Activated CD4-positive, alpha-beta T cell treated with anti-CD3 and anti-CD28 coated beads, Interleukin-2, amount 50 U/mL, for 16 hours (primary cell): ENCODE data around the gene PAGE4.

Source experiments
- DNase-seq: peaks from one replicate; pipeline ENCODE4 v3.0.0-alpha.2; 2020

PAGE4 gene, protein sequence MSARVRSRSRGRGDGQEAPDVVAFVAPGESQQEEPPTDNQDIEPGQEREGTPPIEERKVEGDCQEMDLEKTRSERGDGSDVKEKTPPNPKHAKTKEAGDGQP

DNA sequence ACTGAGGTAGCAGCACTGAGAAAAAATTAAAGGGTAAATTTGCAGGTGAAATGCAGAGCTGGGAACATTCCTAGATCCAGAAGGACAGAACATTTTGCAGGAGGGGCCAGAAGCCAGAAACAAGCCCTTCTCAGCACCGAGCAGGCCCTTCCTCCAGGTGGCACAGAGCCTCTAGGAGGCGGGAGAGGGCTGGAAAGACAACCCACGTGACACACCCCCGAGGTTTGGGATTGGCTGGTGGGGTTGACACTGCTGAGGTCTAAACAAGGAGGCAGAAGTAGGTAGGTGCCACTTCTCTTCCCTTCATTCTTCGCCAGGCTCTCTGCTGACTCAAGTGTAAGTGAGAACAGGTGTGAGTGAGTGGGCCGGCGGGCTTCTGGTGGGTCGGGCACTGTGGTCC is at the start of gene PAGE4:
Gene PAGE4, plus strand, starts transcription at position 288 of the 400 bp plus-strand sequence. CDS start 1,126 bp downstream, outside the sequence.
- no peak for DNase-seq

DNA sequence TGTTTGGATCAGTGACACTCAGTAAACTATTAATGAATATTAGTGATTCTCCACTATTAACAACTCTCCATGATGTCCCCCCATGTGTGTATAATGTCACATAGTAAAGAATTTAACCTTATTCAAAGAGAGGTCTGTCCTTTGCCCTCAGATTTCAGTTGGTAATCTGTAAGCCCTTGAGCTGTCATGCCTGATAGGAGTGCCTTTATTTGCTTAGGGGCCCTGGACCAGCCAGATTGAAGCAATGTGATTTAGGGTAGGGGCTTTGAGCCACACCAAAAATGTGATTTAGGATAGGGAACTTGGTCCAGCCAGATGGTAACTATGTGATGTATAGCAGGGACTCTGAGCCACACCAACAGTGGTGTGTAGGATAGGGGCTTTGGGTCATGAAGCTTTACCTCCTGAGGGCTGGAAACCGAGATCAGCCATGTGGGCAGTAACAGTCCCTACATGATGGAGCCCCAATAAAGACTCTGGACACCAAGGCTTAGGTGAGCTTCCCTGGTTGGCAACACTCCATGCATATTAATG is 44.3 kb upstream of the PAGE4 start:
- no peak for DNase-seq

DNA sequence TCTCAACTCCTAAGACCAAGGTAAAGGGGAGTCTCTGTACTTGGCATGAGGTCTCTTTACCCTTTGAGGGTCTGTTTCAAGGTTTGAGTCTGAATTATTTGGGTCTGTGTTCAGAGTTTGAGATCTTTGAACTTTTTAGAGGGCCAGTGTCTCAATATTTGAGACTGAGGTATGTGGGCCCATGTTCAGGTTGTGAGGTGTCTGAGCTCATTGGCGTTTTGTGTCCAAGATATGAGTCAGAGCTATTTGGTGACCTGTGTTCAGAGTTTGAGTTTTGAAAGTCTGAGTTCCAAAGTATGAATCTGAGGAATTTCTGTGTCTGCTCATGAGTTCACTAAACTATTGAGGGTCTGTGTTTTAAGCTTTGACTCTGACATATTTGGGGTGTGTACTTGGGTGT is 36.7 kb upstream of the PAGE4 start:
- no peak for DNase-seq

DNA sequence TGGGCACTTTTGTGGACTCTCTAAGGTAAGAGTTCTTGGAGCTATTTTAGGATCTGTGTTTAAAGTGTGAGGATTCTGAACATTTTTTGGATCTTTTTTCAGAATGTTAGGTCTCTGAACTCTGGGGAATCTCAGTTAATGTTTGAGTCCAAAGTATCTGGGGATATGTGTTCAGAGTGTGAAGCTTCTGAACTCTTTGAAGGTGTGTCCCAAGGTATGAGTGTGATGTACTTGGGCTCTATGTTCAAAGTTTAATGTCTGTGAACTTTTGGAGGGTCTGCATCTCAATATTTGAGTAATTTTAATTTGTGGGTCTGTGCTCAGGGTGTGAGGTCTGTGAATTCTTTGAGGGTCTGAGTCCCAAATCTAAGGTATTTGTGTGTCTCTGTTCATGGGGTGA is 35.4 kb upstream of the PAGE4 start:
- DNase-seq = no peak

DNA sequence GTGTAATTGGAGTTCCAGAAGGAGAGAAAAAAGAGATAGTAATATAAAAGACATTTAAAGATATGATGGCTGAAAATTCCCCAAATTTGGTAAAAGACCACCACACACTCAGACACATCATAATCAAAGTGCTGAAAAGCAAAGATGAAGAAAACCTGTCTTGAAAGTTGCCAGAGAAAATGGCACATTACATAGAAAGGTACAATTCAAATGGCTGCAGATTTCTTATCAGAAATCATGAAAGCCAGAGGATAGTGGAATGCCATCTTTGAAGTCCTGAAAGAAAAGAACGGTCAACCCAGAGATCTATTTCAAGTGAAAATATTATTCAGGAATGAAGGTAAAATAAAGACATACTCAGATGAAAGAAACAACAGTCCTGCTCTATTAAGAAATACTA is 29.3 kb upstream of the PAGE4 start:
- no peak for DNase-seq

DNA sequence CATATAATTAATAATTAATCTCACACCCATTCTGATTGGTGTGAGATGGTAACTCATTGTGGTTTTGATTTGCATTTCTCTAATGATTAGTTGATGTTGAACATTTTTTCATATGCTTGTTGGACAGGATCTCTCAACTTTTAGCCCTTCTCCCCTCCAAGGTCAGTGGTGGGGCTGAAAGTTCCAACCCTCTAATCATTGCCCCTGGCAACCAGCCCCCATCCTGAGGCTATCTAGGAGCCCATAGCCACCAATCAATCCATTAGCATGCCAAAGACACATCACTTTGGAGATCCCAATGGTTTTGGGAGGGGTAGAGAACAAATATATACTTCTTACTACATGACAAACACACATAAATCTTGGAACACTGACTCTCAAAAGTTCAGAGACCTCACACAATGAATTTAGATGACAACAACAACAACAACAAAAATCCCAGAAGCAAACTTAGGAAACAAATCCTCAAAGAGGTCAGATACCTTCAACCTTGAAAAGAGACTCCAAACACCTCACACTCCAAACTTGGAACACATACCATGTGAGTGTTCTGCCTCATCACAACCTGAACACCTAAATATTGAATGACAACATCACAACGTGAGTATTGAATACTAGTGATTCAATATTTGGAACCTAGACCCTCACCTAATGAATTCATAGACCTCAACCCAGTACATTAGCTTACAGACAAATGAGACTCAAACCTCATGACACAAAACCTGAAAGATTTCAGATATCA is 19.0 kb upstream of the PAGE4 start:
- DNase-seq = no peak

DNA sequence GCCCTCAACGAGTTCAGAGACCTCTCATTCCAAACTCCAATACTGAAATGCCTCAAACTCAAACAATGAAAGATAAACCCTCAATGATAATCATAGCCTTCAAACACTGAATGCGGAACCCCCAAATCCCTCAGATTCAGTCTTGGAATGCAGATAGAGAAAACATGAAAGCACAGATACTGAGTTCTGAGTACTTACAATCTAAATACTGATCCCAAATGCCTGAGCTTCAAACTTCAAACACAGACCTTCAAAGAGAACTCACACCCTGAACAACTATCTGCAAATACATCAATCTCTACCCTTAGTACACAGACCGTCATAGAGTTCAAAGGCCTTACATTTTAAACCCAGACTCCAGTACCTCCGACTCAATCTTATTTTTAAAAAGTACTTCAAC is 16.9 kb upstream of the PAGE4 start:
- no peak for DNase-seq

DNA sequence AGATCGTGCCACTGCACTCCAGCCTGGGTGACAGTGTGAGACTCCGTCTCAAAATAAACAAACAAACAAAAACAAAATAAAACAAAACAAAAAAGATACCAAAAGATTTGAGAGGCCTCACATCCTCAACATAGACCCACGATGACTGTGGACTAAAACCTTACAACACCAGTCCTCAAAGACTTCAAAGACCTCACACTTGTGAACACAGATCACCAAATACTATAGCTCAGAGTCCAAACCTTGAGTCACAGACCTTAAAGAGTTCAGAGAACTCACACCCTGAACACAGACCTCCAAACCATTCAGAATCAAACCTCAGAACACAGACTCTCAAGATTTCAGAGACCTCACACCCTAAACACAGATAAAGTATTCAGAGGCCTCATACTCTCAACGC is 12.7 kb upstream of the PAGE4 start:
- DNase-seq = no peak

DNA sequence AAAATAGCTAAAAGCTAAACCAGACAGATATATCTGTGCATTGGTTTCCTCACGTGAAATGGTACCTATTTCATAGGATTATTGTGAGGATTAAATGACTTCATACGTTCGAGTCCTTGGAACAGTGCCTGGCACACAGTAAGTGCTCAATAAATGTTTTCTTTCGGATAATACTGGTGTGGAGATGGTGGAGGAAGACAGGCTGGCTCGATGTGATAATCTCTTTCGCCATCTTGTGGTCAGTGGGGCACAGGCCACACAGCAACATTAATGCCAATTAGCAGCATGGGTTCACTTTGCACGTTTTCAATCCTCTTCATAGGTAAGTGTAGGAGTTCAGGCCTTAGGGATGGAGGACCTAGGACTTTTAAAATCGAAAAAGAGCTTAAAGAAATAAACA is 9.3 kb downstream of the PAGE4 start:
- DNase-seq = peak; percentile 11

DNA sequence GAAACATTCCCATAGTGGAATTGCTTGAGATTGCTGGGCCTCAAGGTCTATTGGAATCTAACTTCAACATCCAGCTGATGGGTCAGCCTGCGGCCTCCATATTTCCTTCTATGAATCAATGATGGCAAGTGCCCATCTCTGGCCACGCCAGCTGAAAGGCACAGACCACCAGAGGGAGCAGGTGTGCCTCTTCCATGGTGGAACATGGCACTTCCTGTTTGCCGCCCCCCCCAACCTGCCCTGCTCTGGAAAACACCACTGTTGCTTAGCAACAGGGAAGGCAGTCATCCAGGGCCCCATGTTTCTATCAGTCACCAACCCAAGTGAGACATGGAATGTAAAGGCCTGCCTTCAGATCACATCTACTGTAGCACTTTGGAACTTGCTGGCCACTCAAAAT is 11.6 kb downstream of the PAGE4 start:
- peak; percentile 28 for DNase-seq

DNA sequence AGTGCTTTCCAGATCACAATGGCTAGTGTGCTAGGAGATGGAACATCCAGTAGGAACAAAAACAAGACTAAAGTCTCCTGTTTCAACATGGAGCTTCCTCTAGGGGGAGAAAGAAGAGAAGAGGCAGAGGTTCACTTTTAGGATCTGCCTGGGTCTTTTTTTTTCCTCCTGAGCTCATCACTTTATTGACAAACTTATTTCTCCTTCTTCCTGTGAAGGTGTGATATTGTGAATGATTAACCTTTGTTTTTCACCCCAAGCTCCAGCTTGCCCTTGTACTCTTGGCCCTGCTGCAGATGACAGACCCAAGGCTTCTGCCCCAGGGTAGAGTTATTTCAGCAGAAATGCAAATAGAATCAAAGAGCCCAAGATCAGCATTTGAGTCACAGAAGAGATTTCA is 13.5 kb downstream of the PAGE4 start:
- no peak for DNase-seq

DNA sequence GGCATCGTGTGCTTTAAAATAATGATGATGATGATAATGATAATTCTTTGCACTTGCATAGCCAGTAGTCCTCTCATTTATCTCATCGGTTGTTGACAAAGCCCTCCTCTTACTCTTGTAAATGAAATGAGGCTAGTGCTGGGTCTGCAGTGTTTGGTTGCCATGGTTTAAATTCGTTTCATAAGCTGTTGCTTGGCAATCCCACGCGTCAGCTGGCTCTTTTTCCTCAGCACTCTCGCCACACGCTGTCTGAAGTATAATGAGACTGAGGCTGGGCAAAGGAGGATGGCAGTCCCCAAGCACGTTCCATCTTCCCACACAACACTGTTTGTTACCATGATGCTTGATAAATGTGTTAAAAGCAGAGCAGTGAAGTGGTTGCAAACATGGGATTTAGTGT is 15.5 kb downstream of the PAGE4 start:
- no peak for DNase-seq

DNA sequence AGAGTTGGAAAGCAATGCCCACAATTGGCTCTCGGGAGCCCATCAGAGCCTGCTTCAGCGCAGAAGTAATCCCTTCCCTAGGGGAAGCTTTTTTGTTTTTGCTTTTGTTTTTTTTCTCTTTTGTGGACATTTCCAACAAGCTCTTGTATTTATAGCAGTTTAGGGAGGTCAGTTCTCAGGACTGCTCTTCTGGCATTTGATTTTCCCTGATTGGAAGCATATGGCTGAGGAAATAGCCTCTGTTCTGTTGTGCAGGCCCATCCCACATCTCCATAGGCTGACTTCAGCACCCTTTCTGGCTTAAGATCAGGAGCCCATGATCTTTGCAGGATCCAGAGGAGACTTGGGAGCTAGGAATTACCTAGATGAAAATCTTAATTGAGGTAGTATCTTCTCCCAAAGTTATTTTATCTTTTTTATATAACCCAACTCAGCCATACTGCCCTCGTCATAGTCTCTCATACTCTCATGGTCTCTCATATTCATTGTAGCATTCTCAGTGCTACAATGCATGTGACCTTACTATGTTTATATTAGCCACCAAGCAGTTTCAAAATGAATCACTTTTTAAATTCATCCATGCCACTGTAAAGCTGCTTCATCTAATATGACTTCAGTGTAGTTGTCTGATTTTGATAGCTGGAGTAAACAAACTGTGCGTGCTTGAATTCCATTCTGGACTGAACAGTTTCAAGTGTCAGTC is 16.7 kb downstream of the PAGE4 start:
- DNase-seq = no peak

DNA sequence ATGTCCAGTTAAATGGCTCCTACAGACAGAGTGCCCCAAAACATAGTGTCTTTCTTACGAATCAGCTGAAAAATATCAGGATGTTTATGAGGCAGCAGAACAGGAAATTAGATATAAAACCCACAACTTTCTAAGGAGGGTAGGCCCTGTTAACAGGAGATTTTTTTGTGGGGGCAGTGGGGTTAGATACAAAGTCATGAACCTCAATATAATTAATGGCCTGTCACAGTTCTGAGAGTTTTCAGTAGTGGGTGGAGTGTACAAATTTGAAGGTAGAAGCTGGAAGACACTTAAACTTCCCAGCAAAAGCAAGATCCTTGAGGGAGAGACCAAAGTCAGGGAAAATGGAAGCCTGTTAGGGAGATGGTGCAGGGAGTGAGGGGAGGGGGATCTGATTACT is 17.4 kb downstream of the PAGE4 start:
- no peak for DNase-seq

DNA sequence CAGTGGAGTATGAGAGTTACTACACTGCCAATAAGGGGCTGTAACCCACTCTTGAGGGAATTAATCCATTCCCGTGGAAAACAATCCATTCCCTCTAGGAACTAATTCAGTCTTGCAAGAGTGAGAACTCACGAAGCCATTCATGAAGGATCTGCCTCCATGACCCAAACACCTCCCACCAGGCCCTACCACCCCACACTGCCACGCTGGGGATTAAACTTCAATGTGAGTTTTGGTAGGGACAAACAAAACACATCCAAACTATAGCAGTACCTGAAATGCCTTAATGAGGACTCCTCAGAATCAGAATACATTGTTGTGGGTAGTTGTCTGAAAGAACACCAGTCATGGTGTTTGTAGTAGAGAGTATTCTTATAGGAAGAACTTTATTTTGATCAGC is 19.2 kb downstream of the PAGE4 start:
- no peak for DNase-seq

DNA sequence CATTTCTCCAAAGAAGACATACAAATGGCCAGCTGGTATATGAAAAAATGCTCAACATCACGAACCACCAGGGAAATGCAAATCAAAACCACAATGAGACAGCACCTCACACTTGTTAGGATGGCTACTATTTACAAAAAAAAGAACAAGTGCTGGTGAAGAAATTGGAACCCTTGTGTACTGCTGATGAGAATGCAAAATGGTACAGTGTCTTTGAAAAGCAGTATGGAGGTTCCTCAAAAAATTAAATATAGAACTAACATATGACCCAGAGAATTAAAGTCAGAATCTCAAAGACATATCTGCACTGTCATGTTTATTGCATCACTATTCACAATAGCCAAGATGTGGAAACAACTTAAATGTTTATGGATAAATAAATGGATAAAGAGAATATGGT is 20.9 kb downstream of the PAGE4 start:
- DNase-seq = no peak

DNA sequence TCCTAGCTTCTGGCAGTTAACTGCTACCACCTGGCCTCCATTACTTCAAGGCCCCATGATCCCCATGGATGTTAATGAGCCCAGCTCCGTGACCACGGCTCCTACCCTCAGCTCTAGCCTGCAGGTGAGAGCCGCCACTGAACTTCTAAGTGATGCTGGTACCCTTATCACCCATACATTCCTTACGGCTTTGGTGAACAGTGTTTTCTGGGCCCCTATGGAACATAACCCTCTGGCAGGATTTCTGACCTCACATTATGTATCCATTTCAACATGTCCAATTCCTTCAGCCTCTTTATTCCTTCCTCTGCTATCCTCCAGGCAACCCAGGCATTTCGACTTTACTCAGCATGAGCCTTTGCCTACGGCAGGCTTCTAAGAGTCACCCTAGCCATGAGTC is 24.6 kb downstream of the PAGE4 start:
- no peak for DNase-seq

DNA sequence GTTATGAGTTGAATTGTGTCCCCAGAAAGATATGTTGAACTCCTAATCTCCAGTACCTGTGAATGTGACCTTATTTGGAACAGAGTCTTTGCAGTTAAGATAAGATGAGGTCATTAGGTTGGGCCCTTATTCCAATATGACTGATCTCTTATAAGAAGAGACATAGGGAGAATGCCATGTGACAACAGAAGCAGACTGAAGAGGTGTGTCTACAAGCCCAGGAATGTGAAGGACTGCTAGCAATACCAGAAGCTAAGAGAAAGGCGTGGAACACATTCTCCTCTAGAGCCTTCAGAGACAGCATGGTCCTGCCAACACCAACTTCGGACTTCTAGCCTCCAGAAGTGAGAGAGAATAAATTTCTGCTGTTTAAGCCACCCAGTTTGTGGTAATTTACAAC is 27.7 kb downstream of the PAGE4 start:
- DNase-seq = no peak

DNA sequence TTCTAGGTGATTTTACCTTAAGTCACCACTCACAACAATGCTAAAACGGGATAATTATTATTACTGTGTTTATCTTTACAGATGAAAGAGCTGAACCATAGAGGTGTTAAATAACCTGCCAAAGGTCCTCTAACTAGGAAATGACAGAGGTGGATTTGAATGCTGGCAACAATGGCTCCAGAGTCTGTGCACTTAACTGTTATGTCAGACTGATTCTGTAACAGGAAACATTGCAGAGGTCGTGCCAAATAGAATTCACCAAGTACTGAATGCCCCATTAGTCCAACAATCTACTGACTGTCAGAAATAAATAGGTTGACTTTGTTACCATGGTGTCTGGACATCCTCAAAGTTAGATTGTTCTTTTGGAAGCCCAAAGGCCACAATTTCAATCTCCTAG is 29.2 kb downstream of the PAGE4 start:
- DNase-seq = no peak

DNA sequence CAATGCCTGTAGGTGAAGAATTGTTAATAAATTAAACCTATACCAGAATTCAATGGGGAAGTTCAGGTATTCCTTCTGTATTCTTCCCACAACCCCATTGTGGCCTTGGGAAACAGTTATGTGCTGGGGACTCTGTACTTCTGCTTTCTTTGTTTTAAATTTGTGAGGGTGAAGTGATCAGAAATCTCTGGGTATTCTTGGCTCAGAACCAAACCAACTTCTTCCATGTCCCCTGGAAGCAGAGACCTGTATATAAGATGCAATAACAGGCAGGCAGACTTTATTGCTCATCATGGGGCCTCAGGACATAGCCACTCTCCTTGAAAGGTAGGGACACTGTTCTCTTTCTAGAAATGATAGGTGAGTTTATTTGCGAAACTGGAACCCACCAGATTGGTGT is 30.4 kb downstream of the PAGE4 start:
- DNase-seq = no peak

DNA sequence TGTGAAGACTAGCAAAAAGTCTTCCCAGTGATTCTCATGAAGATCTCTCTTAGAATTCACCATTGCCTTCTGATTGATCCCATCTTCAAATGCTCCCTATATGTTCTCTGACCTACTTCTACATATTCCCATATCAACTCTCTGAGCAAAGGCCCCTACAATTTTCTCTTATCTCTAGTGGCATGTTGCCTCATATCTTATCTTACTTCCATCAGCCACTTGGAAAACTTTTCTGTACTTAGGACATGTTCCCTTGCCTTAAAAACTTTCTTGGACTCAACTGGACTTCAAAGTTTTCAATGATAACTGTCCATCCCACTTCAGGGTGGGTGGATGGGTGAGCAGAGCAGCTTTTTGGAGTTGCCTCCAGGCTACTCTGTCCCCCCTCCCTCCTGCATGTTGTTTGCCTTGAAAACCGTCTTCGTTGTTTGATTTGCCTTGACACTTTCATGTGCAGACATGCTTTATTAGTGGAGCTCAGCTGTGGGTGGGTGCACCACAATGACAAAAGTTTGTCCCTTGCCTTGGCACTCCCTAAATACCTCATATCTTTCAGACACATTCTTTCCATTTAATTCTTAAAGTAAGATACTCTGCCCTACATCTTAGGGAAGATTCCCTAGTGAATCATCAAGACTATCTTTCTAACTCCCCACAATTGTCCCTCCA is 31.9 kb downstream of the PAGE4 start:
- DNase-seq = no peak

DNA sequence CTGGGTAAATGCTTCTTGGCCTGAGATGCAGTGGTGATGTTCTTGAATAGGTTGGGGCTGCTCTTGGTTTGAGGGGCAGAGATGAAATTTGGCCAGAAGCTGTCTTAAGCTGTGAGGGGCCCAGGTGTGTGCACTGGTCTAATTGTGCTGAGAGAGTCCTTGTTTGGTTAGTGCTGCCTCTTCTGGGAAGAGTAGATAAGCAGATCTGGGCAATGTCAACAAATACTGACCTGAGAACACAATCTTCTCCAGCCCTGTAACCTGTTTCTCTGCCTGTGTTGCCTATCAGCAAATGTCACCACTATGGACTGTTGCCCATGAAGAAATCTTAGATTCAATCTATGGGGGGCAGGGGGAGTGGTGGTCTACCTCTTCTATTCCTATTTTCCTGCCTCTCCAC is 33.0 kb downstream of the PAGE4 start:
- DNase-seq = no peak

DNA sequence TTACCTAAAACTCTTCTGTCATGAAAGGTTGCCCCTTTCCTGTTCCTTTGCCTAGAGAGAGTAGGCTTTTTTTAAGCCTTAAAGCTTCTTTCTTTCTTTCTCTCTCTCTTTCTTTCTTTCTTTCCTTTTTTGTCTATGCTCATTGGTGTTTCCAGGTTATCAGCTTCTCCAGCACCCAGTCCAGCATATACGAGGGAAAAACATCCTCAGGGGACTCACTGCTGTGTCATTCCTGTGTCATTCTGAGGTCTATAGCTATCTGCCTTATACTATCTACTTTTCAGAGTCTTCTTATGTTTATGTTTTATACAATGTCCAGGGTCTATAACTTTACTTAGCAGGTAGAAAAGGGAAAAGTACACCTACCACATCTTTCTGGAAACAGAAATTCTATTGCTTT is 39.6 kb downstream of the PAGE4 start:
- no peak for DNase-seq

DNA sequence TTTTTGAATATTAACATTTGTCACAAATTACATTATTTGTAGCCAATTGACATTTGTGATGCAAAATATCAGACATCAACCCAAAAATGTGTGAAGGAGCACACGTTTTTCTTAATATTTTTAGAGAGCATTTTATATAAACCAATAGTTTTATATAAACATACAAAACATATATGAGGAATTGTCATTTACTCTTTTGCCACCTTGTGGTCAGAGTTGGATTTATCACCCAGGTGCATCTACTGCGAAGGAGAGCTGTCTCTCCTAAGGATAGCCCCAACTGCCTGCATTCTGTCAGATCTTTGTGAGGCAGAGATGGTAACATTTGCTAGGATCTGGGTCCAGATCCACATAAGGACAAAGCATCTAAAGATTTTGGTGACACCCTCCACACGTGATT is 47.6 kb downstream of the PAGE4 start:
- DNase-seq = peak; percentile 38
